ENCODE results near the gene CRYBB2. TPM values are rescaled to one million over a fixed set of nuclear protein-coding genes. Genes with fewer than 3 reads are reported as not detected.

The CRYBB2 gene
- total RNA-seq, 1 donor from 2014 or later = not detected

GRCh38 chr22:25205847-25206246, 13.6 kb upstream of the CRYBB2 start:
- H3K27ac Mint-ChIP-seq = no peak overlapping the region
- no peaks in the 10 kb centered on the region for H3K9me3 Mint-ChIP-seq
- CTCF ChIA-PET = no interaction called here
- H3K4me1 Mint-ChIP-seq = no peaks in the 10 kb centered on the region
- TF ChIP-seq CTCF (IDR thresholded peaks at IDR 0.05) = no peak
- H3K36me3 Mint-ChIP-seq (ENCODE audit: low read depth) = no peaks in the 10 kb centered on the region
- H3K4me3 Mint-ChIP-seq = no peak overlapping the region
- ATAC-seq (ENCODE audit: low read depth) (no peak), DNase-seq (no peak)
- POLR2A ChIA-PET = no interaction called here
- peaks cover 3% of the 10 kb centered on the region for H3K27me3 Mint-ChIP-seq
- intact Hi-C loops (cut with micrococcal nuclease) = no loop called here

DNA sequence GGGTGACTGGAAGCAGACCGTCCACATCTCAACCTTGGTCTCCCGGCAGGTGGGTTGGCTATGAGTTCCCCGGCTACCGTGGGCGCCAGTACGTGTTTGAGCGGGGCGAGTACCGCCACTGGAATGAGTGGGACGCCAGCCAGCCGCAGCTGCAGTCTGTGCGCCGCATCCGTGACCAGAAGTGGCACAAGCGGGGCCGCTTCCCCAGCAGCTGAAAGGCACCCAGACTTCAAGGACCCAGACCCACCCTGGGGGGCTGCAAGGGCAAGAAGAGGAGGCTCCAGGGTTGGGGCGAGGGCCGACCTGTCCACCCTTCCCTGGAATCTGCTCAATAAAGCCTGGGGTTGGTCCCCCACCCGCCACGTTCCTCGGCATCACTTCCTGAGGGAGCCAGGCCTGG, 12.4 kb upstream of the CRYBB2 start:
- CTCF ChIA-PET = no interaction called here
- intact Hi-C loops (cut with micrococcal nuclease) = no loop called here

DNA sequence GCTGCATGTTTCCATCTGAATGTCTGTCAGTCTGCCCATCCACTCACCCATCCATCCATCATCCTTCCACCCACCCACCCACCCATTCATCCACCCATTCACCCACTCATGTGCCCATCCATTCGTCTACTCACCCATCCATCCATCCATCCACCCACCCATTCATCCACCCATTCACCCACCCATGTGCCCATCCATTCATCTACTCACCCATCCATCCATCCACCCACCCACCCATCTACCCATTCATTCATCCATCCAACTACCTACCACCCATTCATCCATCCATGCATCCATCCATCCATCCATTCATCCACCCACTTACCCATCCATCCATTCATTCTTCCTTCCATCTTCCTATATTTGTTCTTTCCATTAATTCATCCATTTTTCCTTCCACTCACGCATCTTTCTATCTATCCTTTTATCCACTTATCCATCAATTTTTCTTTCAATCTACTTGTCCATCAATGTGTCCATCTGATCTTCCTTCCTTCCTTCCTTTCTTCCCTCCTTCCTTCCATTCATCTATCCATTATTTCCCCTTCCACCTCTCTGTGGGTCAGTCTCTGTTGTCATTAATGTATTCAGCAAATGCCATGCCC, 11.8 kb upstream of the CRYBB2 start:
- H3K9me3 Mint-ChIP-seq = no peaks in the 10 kb centered on the region
- no peak for ATAC-seq (ENCODE audit: low read depth)
- intact Hi-C loops (cut with micrococcal nuclease) = no loop called here
- ChIA-PET POLR2A (no interaction called here), CTCF (no interaction called here)
- no peak for TF ChIP-seq CTCF (IDR thresholded peaks at IDR 0.05)
- no peak overlapping the region for H3K27ac Mint-ChIP-seq
- no peaks in the 10 kb centered on the region for H3K36me3 Mint-ChIP-seq (ENCODE audit: low read depth)
- H3K4me1 Mint-ChIP-seq = no peaks in the 10 kb centered on the region
- no peak for DNase-seq
- peaks cover 1% of the 10 kb centered on the region for H3K27me3 Mint-ChIP-seq
- H3K4me3 Mint-ChIP-seq = no peak overlapping the region

More for the DNA sequence above, 12.4 kb upstream of the CRYBB2 start:
- ATAC-seq (ENCODE audit: low read depth) (no peak), DNase-seq (no peak)
- Mint-ChIP-seq H3K4me1 (no peaks in the 10 kb centered on the region), H3K27ac (no peak overlapping the region), H3K9me3 (no peaks in the 10 kb centered on the region), H3K4me3 (no peak overlapping the region), H3K36me3 (ENCODE audit: low read depth) (no peaks in the 10 kb centered on the region), H3K27me3 (peaks cover 3% of the 10 kb centered on the region)
- POLR2A ChIA-PET = no interaction called here
- no peak for TF ChIP-seq CTCF (IDR thresholded peaks at IDR 0.05)

- ATAC-seq (ENCODE audit: low read depth) = no peak
- no peak overlapping the region for H3K4me3 Mint-ChIP-seq
- intact Hi-C loops (cut with micrococcal nuclease) = no loop called here
- DNase-seq = no peak
- POLR2A ChIA-PET = no interaction called here
- CTCF ChIA-PET = no interaction called here
- H3K36me3 Mint-ChIP-seq (ENCODE audit: low read depth) = no peaks in the 10 kb centered on the region
- peaks cover 2% of the 10 kb centered on the region for H3K27me3 Mint-ChIP-seq
- H3K4me1 Mint-ChIP-seq = no peaks in the 10 kb centered on the region
- TF ChIP-seq CTCF (IDR thresholded peaks at IDR 0.05) = no peak
- no peak overlapping the region for H3K27ac Mint-ChIP-seq
- no peaks in the 10 kb centered on the region for H3K9me3 Mint-ChIP-seq
Observed at GRCh38 chr22:25208328-25208727, 11.1 kb upstream of the CRYBB2 start.

DNA sequence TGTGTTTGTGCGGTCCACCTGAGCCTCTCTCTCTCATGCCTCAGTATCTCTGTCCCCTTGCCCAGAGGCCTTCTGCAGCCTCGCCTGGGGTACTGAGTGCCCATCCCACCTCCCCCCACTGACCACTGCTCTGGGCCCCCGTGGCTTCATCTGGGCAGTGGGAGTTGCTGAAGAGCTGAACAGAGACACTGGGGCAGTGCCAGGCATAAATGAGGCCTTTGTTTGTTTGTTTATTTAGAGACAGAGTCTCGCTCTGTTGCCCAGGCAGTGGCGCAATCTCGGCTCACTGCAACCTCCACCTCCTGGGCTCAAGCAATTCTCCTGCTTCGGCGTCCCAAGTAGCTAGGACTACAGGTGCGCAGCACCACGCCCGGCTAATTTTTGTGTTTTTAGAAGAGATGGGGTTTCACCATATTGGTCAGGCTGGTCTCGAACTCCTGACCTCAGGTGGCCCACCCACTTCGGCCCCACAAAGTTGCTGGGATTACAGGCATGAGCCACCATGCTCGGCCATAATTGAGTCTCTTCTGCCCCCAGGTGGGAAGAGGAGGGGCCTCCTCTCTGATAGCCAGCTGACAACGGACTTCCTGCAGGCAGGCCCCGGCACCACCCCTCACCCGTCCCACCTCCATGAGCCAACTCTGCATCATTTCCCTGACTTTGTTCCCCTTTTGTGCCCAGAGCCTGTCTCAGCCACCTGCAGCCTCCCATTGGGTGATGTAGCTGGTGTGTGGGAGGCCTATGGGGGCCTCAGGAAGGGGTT, 10.5 kb upstream of the CRYBB2 start:
- no peak for TF ChIP-seq CTCF (IDR thresholded peaks at IDR 0.05)
- peaks cover 3% of the 10 kb centered on the region for H3K9me3 Mint-ChIP-seq
- H3K27me3 Mint-ChIP-seq = peaks cover 7% of the 10 kb centered on the region
- ATAC-seq (ENCODE audit: low read depth) = no peak
- DNase-seq = no peak
- no peak overlapping the region for H3K4me3 Mint-ChIP-seq
- POLR2A ChIA-PET = no interaction called here
- intact Hi-C loops (cut with micrococcal nuclease) = no loop called here
- no peaks in the 10 kb centered on the region for H3K4me1 Mint-ChIP-seq
- CTCF ChIA-PET = no interaction called here
- no peaks in the 10 kb centered on the region for H3K36me3 Mint-ChIP-seq (ENCODE audit: low read depth)
- no peak overlapping the region for H3K27ac Mint-ChIP-seq

Data from activated B cell treated with CpG ODN at 0.5 μM for 24 hours (primary cell).